Lung (tissue), 12 donors: ENCODE data around the gene MYO18A. TPM values are rescaled to one million over a fixed set of nuclear protein-coding genes. Genes with fewer than 3 reads are reported as not detected.

Experiments used
- ATAC-seq: fragments of 200-7000 bp; cut with Tn5 transposase; one replicate; pipeline ENCODE4 v1.9.1; 2020; ENCODE audit warnings: moderate number of reproducible peaks; ENCODE audit not compliant: insufficient read depth, low FRiP score
- DNase-seq, 3 donors: peaks; one replicate each; pipeline ENCODE4 v3.0.0-alpha.2; 2013 to 2017
- H3K27ac ChIP-seq, 2 donors: one replicate each; pipeline ENCODE4 v1.5.1; 2013; ENCODE audit warnings: mild to moderate bottlenecking in 2 of 2, moderate library complexity in 2 of 2, control low read depth in 1 of 2, inconsistent platforms in 1 of 2, low read depth in 1 of 2, low read length in 1 of 2
- H3K27me3 ChIP-seq, 3 donors: one replicate each; pipeline ENCODE4 v1.5.1; 2013; ENCODE audit warnings: low read length in 2 of 3; ENCODE audit not compliant: control insufficient read depth in 3 of 3, insufficient read depth in 3 of 3
- H3K36me3 ChIP-seq, 4 donors: one replicate each; pipeline ENCODE4 v1.5.1; 2013; ENCODE audit warnings: low read length in 4 of 4, mild to moderate bottlenecking in 1 of 4, moderate library complexity in 1 of 4; ENCODE audit not compliant: control insufficient read depth in 4 of 4, insufficient read depth in 4 of 4
- H3K4me1 ChIP-seq, 5 donors: one replicate each; pipeline ENCODE4 v1.5.1; 2013; ENCODE audit warnings: low read length in 5 of 5, mild to moderate bottlenecking in 2 of 5, moderate library complexity in 1 of 5; ENCODE audit not compliant: control insufficient read depth in 5 of 5, insufficient read depth in 5 of 5
- H3K4me3 ChIP-seq: one replicate; pipeline ENCODE4 v1.5.1; 2013; ENCODE audit warnings: mild to moderate bottlenecking, control low read depth, moderate library complexity
- H3K9ac ChIP-seq, 2 donors: one replicate each; pipeline ENCODE4 v1.5.1; 2013; ENCODE audit warnings: low read length in 2 of 2, control low read depth in 1 of 2; ENCODE audit not compliant: insufficient read depth in 1 of 2
- H3K9me3 ChIP-seq, 4 donors: one replicate each; pipeline ENCODE4 v1.5.1; 2013; ENCODE audit warnings: low read length in 3 of 4, mild to moderate bottlenecking in 1 of 4, moderate library complexity in 1 of 4; ENCODE audit not compliant: control insufficient read depth in 4 of 4, insufficient read depth in 3 of 4
- WGBS, 2 donors: extraction: QIAGEN DNeasy Blood & Tissue Kit; methylation state at CpG; one replicate each; pipeline ENCODE4 v1.1.7; 2013; 5-methylcytosine and 5-hydroxymethylcytosine counted together
- polyA plus RNA-seq, 2 donors: library from polyadenylated mRNA; stranded (reverse); fragments of 200-250 nt; gene quantifications; one replicate each; pipeline ENCODE4 v1.2.1, GENCODE V29; 2013
- total RNA-seq, 2 donors: library from RNA; depleted of rRNA in 1 of 2; stranded (reverse); fragments of >200 nt in 1 of 2; gene quantifications; one replicate each; pipeline ENCODE4 v1.2.1, GENCODE V29; 2014 to 2021
- TF ChIP-seq, protein P1 (sequence below): IDR thresholded peaks from 2 replicates; pipeline ENCODE4 v1.5.1; 2012; ENCODE audit warnings: mild to moderate bottlenecking; ENCODE audit errors: control extremely low read depth, extremely low read depth
- donor health status: control.
- donor health status: control.
- donor health status: Bipolar disorder and iron deficiency.
- donor health status: healthy.
- donor health status: DM: yes; HTN: yes; CAD: no.

MYO18A gene
- total and polyA plus RNA-seq, 4 donors = 19.0 to 65.2 (median 49.3) TPM

DNA sequence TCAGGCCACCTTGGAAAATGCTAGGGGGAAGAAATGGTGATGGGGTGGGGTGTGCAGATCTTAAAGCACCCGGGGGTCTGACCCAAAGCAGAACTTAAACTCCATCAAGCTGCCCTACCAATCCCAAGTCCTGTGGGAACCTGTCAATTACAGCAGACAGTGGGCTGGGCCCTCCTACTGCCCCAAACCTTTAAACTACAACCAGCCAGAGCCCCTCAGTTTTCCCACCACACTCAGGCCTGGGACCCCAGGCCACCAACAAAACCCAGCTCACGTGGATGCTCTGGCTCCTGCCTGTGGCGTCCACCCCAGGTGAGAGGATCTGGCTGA, 2.7 kb downstream of the MYO18A start:
- WGBS, 2 donors = 67 to 81% methylated on average over 3 of the region's 3 CpGs
- no peak overlapping the region for H3K9ac ChIP-seq
- no peak overlapping the region for H3K4me3 ChIP-seq
- peaks cover 0 to 45% (median 17%) of the 10 kb centered on the region in 5 donors for H3K4me1 ChIP-seq
- ATAC-seq (no peak), DNase-seq (no peak)
- no peaks in the 10 kb centered on the region for H3K27me3 ChIP-seq
- H3K9me3 ChIP-seq = no peaks in the 10 kb centered on the region
- TF ChIP-seq, protein P1, sequence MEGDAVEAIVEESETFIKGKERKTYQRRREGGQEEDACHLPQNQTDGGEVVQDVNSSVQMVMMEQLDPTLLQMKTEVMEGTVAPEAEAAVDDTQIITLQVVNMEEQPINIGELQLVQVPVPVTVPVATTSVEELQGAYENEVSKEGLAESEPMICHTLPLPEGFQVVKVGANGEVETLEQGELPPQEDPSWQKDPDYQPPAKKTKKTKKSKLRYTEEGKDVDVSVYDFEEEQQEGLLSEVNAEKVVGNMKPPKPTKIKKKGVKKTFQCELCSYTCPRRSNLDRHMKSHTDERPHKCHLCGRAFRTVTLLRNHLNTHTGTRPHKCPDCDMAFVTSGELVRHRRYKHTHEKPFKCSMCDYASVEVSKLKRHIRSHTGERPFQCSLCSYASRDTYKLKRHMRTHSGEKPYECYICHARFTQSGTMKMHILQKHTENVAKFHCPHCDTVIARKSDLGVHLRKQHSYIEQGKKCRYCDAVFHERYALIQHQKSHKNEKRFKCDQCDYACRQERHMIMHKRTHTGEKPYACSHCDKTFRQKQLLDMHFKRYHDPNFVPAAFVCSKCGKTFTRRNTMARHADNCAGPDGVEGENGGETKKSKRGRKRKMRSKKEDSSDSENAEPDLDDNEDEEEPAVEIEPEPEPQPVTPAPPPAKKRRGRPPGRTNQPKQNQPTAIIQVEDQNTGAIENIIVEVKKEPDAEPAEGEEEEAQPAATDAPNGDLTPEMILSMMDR = no peak
- H3K36me3 ChIP-seq = no peaks in the 10 kb centered on the region
- H3K27ac ChIP-seq = peak overlapping the region; percentile 89 to 90

DNA sequence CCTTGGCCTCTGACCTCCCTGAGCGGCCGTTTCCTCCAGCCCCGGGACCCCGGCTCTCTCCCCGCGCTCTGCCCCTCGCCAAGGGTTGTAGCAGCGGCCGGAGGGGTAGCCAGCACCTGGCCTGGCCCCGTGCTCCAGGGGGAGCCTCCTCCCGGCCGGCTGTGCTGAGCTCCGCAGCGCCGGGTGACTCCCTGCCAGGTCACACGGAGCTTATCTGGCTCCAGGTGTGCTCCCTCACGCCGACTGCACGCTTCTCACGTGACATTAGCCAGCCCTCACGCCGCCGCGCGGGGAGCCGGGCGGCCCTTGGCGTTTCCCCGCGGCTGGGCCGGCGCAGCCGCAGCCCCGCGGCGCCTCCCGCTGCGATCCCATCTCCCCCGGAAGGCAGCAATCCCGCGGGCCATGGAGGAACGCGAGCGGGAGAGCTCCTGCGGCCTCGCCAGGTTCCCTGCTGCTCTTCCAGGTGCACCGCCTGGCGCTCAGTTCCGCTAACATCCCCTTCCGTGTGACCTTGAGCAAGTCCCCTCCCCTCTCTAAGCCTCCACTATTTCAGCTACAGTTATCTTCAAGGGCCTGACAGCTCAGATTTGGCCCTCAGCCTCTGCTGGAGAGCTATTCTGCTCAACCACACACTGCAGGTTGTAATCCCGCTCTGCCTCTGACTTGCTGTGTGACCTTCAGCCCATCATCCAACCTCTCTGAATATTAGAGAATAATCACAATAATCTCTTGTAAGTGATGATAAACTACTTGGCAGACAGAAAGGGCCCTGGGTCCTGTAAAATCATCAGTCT, 3.4 kb downstream of the MYO18A start:
- Histone ChIP-seq H3K27ac (peak overlapping the region; percentile 89 to 90), H3K9me3 (no peaks in the 10 kb centered on the region), H3K4me3 (peak overlapping the region; percentile 35), H3K9ac (no peak overlapping the region), H3K27me3 (no peaks in the 10 kb centered on the region), H3K4me1 (peaks cover 0 to 45% (median 17%) of the 10 kb centered on the region in 5 donors), H3K36me3 (no peaks in the 10 kb centered on the region)
- peak in 2 of 3 donors; percentile 46 to 65 for DNase-seq
- WGBS, 2 donors = 2 to 5% methylated on average over 47 to 51 of the region's 51 CpGs
- TF ChIP-seq, protein P1 = no peak
- ATAC-seq = peak; percentile 41

DNA sequence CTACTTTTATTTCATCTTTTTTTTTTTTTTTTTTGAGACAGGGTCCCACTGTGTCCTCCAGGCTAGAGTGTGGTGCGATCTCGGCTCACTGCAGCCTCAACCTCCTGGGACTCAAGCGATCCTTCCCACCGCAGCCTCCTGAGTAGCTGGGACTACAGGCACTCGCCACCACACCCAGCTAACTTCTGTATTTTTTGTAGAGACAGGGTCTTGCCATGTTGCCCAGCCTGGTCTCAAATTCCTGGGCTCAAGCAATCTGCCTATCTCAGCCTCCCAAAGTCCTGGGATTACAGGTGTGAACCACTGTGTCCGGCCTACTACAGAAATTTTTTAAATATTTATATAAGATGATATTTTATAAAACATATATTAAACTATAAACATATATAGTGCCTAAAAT, 4.8 kb downstream of the MYO18A start:
- WGBS, 2 donors = 93 to 97% methylated on average over 6 of the region's 6 CpGs
- Histone ChIP-seq H3K4me1 (peaks cover 0 to 37% (median 12%) of the 10 kb centered on the region in 5 donors), H3K9me3 (no peaks in the 10 kb centered on the region), H3K27me3 (no peaks in the 10 kb centered on the region), H3K9ac (no peak overlapping the region), H3K27ac (no peak overlapping the region), H3K36me3 (no peaks in the 10 kb centered on the region), H3K4me3 (no peak overlapping the region)
- DNase-seq (no peak), ATAC-seq (no peak)
- TF ChIP-seq, protein P1 = no peak
